HG02763 (cell line): ENCODE measurements around the gene UBR3.
"Not testable (repeated sequence)": the region's sequence is repeated elsewhere in the genome, so short reads cannot be mapped to it uniquely, and the experiment has no call there.

ENCODE experiments used
- ATAC-seq: cut with Tn5 transposase; IDR thresholded peaks from one replicate; pipeline ENCODE4 v1.9.1; 2021; ENCODE audit warnings: mild to moderate bottlenecking, moderate library complexity; ENCODE audit not compliant: unreplicated experiment

The UBR3 gene, protein sequence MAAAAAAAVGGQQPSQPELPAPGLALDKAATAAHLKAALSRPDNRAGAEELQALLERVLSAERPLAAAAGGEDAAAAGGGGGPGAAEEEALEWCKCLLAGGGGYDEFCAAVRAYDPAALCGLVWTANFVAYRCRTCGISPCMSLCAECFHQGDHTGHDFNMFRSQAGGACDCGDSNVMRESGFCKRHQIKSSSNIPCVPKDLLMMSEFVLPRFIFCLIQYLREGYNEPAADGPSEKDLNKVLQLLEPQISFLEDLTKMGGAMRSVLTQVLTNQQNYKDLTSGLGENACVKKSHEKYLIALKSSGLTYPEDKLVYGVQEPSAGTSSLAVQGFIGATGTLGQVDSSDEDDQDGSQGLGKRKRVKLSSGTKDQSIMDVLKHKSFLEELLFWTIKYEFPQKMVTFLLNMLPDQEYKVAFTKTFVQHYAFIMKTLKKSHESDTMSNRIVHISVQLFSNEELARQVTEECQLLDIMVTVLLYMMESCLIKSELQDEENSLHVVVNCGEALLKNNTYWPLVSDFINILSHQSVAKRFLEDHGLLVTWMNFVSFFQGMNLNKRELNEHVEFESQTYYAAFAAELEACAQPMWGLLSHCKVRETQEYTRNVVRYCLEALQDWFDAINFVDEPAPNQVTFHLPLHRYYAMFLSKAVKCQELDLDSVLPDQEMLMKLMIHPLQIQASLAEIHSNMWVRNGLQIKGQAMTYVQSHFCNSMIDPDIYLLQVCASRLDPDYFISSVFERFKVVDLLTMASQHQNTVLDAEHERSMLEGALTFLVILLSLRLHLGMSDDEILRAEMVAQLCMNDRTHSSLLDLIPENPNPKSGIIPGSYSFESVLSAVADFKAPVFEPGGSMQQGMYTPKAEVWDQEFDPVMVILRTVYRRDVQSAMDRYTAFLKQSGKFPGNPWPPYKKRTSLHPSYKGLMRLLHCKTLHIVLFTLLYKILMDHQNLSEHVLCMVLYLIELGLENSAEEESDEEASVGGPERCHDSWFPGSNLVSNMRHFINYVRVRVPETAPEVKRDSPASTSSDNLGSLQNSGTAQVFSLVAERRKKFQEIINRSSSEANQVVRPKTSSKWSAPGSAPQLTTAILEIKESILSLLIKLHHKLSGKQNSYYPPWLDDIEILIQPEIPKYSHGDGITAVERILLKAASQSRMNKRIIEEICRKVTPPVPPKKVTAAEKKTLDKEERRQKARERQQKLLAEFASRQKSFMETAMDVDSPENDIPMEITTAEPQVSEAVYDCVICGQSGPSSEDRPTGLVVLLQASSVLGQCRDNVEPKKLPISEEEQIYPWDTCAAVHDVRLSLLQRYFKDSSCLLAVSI (N-terminal part only)

DNA sequence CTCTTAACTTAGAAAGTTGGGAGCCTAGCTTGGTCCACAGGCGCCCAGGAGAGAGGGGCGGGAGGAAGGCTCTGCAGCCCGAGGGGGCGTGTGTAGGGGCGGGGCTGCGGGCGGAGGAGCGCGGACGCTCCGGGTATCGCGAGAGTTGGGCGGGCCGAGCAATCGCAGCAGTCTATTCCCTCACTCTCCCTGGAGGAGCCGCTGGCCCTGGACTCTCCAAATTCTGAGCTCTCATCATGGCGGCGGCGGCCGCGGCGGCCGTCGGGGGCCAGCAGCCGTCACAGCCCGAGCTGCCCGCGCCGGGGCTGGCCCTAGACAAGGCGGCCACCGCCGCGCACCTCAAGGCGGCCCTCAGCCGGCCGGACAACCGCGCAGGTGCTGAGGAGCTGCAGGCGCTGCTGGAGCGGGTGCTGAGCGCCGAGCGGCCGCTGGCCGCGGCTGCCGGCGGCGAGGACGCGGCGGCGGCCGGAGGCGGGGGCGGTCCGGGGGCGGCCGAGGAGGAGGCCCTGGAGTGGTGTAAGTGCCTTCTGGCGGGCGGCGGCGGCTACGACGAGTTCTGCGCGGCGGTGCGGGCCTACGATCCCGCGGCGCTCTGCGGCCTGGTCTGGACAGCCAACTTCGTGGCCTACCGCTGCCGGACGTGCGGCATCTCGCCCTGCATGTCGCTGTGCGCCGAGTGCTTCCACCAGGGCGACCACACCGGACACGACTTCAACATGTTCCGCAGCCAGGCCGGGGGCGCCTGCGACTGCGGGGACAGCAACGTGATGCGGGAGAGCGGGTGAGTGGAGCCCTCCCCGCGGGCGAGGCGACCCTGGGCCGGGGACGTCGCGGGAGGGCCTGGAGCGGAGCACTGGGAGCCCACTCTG lies at the start of gene UBR3:
Gene UBR3 (plus strand): TSS at position 183 of the 869 bp plus-strand sequence. CDS start 54 bp downstream, at position 237.
- ATAC-seq, result peak; percentile 68

DNA sequence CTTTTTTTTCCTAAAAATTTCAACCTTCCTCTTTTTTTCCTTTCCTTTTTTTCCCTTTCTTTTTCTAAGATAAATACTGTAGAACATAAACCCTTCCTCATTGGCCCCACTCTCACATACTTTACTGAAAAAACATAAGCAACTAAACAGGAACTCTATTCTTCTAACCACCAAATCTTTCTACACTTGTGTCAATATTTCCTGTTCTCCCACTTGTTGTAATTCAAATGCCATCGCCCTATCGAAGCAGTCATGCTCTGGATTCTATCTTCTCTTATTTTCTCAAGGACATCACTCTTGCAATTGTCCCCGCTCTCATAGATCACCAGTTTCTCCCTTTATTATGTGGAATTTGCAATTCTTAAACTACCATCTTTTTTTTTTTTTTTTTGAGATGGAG lies 48.8 kb upstream of the UBR3 start:
- no peak for ATAC-seq

DNA sequence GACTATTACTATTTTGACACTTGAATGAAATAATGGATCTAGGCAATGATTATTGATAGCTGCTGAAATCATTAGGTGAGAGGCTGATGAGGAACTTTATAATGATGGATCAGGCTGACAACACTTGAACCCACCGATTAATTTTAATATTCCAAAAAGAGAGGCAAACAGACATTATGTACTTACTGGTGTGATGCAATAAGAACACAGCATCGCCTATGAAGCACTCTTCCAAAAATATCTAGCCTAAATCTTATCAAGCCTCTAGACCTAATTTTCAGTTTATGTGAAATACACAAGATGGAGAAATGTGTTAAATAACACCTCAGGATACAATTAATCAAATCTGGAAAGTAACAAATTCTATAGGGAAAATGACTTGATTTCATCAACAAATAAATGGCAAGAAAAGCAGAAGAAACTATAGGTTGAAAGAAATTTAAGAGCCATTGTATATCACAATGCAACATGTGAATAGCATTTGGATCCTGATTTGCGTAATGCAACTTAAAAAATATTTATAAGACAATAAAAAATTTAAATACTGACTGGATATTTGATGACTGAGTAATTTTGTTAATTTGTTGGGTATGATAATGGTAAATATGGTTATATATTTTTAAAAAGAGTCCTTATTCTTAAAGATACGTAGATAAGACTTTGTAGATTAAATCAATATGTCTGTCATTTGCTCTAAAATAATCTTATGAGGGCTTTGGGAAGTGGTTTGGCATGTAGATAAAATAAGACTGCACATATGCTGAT lies 45.8 kb upstream of the UBR3 start:
- ATAC-seq, result no peak

DNA sequence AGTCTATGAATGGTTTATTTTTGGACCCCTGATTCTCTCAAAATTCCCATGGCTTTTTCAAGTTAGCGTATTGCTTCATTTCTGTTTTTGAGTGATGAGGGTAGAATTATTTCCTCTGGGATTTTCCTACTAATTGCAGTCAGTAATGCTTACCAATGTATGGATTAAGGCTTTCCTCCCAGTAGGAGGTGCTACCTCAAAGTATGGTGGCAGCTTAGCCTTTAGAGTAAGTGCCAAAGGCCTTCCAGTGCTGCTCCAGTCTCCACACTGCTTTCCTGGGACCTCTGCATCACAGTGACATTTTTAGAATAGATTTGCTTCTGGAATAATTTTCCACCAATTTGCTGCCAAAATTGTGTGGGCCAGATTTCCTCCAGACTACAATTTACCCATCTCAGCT lies 44.7 kb upstream of the UBR3 start:
- ATAC-seq, result no peak

DNA sequence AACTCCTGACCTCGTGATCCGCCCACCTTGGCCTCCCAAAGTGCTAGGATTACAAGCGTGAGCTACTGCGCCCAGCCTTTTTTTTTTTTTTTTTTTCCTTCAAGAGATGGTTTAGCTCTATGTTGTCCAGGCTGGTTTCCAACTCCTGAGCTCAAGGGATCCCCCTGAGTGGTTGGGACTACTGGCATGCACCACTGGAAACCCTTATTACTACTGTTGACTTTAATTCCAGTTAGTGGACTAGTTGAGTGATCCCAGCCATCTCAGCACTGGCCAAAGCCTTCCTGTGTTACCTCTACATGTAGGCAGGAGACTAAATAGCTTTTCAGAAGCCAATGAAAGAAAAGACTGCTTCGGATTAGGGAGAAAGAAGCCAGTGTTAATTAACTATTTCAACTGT lies 36.7 kb upstream of the UBR3 start:
- ATAC-seq, result no peak

DNA sequence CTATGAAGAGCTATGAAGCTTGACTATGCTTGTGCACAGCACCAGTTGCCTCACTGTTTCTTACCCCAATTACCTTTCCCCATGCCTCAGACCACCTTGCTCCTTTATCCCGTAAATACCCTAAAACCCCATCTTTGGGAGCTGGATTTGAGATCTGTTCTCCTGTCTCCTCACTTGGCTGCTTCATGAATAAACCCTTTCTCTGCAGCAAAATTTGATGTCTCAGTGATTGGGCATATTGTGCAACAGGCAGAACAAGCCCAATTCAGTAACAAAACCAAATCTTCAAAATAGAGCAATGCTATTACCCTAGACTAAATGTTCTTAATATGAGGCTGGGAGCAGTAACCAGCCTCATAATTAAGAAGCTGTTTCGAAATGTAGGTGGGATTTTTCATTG lies 32.1 kb upstream of the UBR3 start:
- ATAC-seq, result no peak

DNA sequence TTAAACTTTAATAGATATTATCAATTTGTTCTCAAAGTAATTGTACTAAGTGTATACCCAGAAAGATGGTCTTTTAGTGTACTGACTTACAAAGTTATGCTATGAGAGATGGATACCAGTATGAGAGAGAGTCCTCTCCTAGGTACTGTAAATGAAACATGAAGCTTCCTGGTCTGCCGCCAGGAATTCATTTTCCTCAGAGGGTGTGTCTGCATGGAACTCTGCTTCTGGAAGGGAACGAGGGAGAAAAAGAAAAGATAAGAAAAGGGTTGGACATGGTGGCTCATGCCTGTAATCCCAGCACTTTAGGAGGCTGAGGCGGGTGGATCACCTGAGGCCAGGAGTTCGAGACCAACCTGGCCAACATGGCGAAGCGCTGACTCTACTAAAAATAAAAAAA lies 30.8 kb upstream of the UBR3 start:
- no peak for ATAC-seq

DNA sequence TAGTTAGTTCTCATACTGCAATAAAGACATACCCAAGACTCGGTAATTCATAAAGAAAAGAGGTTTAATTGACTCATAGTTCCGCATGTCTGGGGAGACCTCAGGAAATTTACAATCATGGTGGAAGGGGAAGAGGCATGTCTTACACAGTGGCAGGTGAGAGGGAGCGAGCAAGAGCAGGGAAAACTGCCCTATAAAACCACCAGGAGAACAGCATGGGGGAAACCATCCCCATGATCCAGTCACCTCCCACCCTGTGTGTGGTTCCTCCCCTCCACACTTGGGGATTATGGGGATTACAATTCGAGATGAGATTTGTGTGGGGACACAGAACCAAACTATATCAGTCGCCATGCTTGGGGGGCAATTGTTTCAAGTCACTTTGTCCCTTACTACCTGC lies 29.7 kb upstream of the UBR3 start:
- ATAC-seq, result no peak

DNA sequence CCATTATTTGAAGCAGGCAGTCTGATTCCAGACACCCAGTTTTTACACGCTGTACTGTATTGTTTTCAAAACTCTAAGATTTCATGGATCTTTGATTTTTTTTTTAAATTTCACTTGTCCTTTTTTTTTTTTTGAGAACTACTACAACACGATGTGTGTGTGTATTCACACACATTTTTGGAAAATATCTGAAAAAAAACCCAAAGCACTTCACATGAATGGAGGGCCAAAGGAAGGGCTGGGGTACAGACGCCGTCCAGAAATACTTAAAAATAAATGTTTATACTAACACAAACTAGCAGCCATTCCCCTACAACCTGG lies 28.9 kb upstream of the UBR3 start:
- no peak for ATAC-seq

DNA sequence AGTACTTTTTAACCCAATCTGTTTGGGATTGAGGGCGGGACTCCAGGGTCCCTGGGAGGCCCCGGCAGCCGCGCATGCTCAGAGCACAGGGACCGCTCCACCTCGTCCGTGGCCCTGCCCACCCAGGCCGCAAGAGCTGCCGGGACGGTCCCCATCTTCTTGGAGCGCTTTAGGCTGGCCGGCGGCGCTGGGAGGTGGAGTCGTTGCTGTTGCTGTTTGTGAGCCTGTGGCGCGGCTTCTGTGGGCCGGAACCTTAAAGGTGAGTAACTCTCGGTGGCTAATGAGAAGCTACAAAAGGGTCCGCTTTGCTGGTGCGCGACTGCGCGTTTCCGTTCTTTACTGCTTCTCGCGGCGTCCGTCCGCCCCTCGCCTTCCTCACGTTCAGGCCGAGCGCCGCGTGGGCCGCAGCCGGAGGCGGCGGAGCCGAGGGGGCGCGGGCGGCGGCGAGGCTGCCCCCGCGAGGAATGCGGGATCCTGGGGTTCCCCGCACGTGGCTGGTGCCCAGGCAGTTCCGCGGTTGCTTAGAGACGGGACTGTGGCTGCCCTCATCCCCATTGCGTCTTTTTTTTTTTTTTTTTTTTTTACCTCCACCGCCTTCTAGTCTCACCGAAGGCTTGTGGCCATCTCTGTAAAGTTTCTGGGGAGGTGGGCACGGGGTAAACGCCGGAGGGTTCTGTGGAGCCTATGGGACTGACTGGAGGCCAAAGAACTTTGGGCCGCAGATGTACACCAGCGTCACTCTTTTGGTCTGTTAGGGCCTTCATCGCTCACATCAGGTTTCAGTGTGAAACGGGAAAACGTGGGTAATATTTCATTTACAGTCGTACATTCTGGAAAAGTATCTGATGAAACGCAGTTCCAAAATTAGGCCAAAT lies 28.3 kb upstream of the UBR3 start, which contains the start of gene SSB:
Gene SSB (plus strand): TSS at position 154 of the 875 bp plus-strand sequence. CDS start 2,090 bp downstream, outside the sequence.
- peak; percentile 96 for ATAC-seq

DNA sequence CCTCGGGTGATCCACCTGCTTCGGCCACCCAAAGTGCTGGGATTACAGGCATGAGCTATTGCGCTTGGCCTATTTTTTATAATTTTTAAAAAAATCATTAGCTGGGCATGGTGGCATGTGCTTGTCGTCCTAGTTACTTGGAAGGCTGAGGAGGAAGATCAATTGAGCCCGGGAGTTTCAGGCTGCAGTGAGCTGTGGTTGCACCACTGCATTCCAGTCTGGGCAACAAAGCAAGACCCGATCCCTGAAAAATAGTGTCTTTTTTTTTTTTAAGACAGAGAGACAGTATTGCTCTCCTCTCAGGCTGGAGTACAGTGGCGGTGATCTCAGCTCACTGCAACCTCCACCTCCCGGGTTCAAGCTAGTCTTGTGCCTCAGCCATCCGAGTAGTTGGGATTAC lies 23.8 kb upstream of the UBR3 start:
- ATAC-seq, result no peak

DNA sequence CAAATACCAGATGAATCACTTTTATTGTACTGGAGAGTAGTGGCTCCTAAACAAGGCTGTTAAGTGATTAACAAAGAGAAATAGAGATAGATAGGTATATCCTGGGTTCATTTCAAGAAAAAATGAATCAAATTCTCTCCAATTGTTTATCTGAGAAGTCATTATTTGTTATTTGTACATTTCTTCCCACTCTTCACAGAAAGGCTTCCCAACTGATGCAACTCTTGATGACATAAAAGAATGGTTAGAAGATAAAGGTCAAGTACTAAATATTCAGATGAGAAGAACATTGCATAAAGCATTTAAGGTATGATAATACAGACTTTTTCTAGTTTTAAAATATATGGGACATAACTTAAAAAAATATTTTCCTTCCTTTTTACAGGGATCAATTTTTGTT lies 20.7 kb upstream of the UBR3 start:
- no peak for ATAC-seq

DNA sequence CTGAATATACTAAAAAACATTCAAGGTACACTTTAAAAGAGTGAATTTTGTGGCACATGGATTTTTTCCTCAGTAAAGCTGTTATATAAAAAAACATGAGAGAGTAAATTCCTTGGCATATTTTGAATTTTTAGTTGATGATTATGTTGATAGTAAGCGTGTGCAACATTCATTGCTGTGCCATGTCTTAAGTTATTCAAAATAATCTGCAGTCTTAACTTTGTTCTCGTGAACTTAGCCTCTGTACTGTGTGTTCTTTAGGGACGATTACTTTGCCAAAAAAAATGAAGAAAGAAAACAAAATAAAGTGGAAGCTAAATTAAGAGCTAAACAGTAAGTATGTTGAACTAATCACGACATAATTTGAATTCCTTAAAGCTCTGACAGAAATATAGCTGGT lies 19.0 kb upstream of the UBR3 start:
- no peak for ATAC-seq

DNA sequence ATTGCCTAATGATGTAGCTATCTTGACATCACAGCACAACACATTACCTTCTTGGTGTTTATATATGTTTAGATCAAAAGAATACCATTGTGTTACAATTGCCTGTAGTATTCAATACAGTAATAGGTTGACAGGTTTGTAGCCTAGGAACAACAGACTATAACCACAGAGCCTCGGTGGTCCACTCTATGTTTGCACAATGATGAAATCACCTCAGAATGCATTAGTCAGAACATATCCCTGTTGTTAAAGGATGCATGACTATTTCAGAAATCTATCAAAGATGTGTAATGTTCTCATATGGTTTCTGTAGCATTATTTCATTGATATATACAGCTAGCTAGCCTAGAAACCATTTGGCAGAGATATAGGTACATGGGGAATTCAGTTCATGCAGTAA lies 11.4 kb upstream of the UBR3 start:
- no peak for ATAC-seq

DNA sequence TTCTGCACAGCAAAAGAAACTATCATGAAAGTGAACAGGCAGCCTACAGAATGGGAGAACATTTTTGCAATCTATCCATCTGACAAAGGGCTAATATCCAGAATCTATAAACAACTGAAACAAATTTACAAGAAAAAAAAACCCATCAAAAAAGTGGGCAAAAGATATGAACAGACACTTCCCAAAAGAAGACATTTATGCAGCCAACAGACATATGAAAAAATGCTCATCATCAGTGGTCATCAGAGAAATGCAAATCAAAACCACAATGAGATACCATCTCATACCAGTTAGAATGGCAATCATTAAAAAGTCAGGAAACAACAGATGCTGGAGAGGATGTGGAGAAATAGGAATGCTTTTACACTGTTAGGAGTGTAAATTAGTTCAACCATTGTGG lies 10.3 kb upstream of the UBR3 start:
- ATAC-seq, result not testable (repeated sequence)

DNA sequence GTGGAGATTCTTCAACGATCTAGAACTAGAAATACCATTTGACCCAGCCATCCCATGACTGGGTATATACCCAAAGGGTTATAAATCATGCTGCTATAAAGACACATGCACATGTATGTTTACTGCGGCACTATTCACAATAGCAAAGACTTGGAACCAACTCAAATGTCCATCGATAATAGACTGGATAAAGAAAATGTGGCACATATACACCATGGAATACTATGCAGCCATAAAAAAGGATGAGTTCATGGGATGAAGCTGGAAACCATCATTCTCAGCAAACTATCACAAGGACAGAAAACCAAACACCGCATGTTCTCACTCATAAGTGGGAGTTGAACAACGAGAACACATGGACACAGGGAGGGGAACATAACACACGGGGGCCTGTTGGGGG lies 9.9 kb upstream of the UBR3 start:
- ATAC-seq, result not testable (repeated sequence)

DNA sequence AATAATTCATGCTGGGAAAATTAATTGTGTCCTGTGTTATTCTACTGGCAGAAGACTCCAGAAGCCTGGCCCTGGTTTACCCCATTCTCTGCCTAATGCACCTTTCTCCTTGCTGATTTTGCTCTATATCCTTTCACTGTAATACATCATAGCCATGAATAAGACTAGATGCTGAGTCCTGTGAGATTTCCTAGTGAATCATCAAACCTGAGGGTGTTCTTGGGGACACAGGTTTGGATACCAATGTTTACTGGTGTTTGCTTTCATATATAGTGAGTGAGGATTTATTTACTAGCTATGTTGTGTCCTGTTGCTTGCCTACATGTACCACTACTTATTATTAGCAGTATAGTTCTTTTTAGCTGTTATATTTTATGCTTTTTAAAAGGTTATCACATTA lies 9.0 kb upstream of the UBR3 start:
- ATAC-seq, result no peak

DNA sequence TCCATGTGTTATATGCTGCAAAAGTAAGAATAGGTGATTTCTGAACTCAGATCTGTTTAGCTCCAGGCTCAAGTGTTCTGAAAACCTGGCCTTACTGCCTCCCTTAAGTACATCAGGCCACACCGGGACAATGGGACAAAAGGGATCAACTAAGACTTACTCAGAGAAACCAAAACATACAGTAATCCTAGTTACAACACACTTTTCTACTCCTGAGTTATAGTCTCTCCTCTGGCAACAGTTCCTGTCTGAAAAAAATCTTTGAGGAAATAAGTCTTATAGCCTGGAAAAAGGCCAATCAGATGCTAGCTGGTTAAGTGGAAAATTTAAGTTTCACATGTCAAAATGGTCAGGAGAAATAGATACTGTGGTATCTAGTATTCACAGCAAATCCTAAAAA lies 8.1 kb upstream of the UBR3 start:
- ATAC-seq, result no peak

DNA sequence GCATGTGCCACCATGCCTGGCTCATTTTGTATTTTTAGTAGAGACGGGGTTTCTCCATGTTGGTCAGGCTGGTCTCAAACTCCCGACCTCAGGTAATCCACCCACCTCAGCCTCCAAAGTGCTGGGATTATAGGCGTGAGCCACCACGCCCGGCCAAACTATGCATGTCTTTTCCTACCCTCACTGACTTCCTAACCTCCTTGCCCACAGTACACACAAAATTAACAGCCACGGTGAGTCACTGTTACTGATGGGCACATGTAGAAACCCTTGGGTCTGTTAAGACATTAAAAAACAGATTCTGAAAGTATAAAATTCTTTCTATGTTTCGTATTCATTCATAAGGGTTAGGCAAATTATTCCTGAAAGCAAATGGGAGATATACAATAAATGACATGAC lies 7.2 kb upstream of the UBR3 start:
- ATAC-seq, result not testable (repeated sequence)
